ENCODE measurements around the gene COL18A1.

Gene COL18A1

GRCh38 chr21:45548711-45549491 is 143.9 kb downstream of the COL18A1 start:
- in situ Hi-C loops (cut with MboI; ENCODE audit: low sequenced_read_pairs, unreplicated experiment), result no loop called here

GRCh38 chr21:45549626-45550463 is 144.9 kb downstream of the COL18A1 start:
- peak; percentile 72 for DNase-seq (ENCODE audit: low spot score)
- no peak for TF ChIP-seq CTCF (IDR thresholded peaks at IDR 0.05; ENCODE audit: borderline replicate concordance, control extremely low read depth, extremely low read depth, insufficient read depth, missing control alignments)
- in situ Hi-C loops (cut with MboI; ENCODE audit: low sequenced_read_pairs, unreplicated experiment), result no loop called here

More at GRCh38 chr21:45548711-45549491, 143.9 kb downstream of the COL18A1 start:
- no peak for TF ChIP-seq CTCF (IDR thresholded peaks at IDR 0.05; ENCODE audit: borderline replicate concordance, control extremely low read depth, extremely low read depth, insufficient read depth, missing control alignments)
- DNase-seq (ENCODE audit: low spot score), result no peak

GRCh38 chr21:45550522-45551210 is 145.7 kb downstream of the COL18A1 start:
- no peak for TF ChIP-seq CTCF (IDR thresholded peaks at IDR 0.05; ENCODE audit: borderline replicate concordance, control extremely low read depth, extremely low read depth, insufficient read depth, missing control alignments)
- in situ Hi-C loops (cut with MboI; ENCODE audit: low sequenced_read_pairs, unreplicated experiment), result no loop called here
- DNase-seq (ENCODE audit: low spot score), result peak; percentile 77

GRCh38 chr21:45551316-45551715 is 146.4 kb downstream of the COL18A1 start:
- in situ Hi-C loops (cut with MboI; ENCODE audit: low sequenced_read_pairs, unreplicated experiment), result no loop called here
- DNase-seq (ENCODE audit: low spot score), result no peak
- TF ChIP-seq CTCF (IDR thresholded peaks at IDR 0.05; ENCODE audit: borderline replicate concordance, control extremely low read depth, extremely low read depth, insufficient read depth, missing control alignments), result no peak

GRCh38 chr21:45551783-45552695 is 147.1 kb downstream of the COL18A1 start:
- no peak for TF ChIP-seq CTCF (IDR thresholded peaks at IDR 0.05; ENCODE audit: borderline replicate concordance, control extremely low read depth, extremely low read depth, insufficient read depth, missing control alignments)
- in situ Hi-C loops (cut with MboI; ENCODE audit: low sequenced_read_pairs, unreplicated experiment), result no loop called here

More at GRCh38 chr21:45551783-45552695, 147.1 kb downstream of the COL18A1 start:
- no peak for DNase-seq (ENCODE audit: low spot score)
